Measurements from ENCODE around the gene MOB3A. TPM values are rescaled to one million over a fixed set of nuclear protein-coding genes. Genes with fewer than 3 reads are reported as not detected.
"Not testable (repeated sequence)": the region's sequence is repeated elsewhere in the genome, so short reads cannot be mapped to it uniquely, and the experiment has no call there.

The MOB3A gene
- total RNA-seq, 1 donor = 40.4 TPM

- DNase-seq (ENCODE audit: low read depth) = no peak
- no peak for TF ChIP-seq CTCF (IDR thresholded peaks at IDR 0.05; ENCODE audit: insufficient read depth, low read length)
- no peak overlapping the region for H3K4me3 ChIP-seq (ENCODE audit: low read depth, low read length)
Measured at GRCh38 chr19:2138061-2138728, 42.1 kb upstream of the MOB3A start.

GRCh38 chr19:2136796-2137195 lies 40.7 kb upstream of the MOB3A start:
- TF ChIP-seq CTCF (IDR thresholded peaks at IDR 0.05; ENCODE audit: insufficient read depth, low read length) = no peak
- H3K4me3 ChIP-seq (ENCODE audit: low read depth, low read length) = no peak overlapping the region
- DNase-seq (ENCODE audit: low read depth) = no peak

- no peak for TF ChIP-seq CTCF (IDR thresholded peaks at IDR 0.05; ENCODE audit: insufficient read depth, low read length)
- no peak for DNase-seq (ENCODE audit: low read depth)
- H3K4me3 ChIP-seq (ENCODE audit: low read depth, low read length) = no peak overlapping the region
Measured at GRCh38 chr19:2135474-2136402, 39.6 kb upstream of the MOB3A start.

GRCh38 chr19:2132731-2133490 lies 36.8 kb upstream of the MOB3A start:
- H3K4me3 ChIP-seq (ENCODE audit: low read depth, low read length) = no peak overlapping the region
- TF ChIP-seq CTCF (IDR thresholded peaks at IDR 0.05; ENCODE audit: insufficient read depth, low read length) = no peak
- no peak for DNase-seq (ENCODE audit: low read depth)

- no peak for TF ChIP-seq CTCF (IDR thresholded peaks at IDR 0.05; ENCODE audit: insufficient read depth, low read length)
- no peak for DNase-seq (ENCODE audit: low read depth)
- H3K4me3 ChIP-seq (ENCODE audit: low read depth, low read length) = no peak overlapping the region
Measured at GRCh38 chr19:2132191-2132590, 36.1 kb upstream of the MOB3A start.

- H3K4me3 ChIP-seq (ENCODE audit: low read depth, low read length); DNase-seq (ENCODE audit: low read depth): not testable (repeated sequence)
Measured at GRCh38 chr19:2131012-2131975, 35.2 kb upstream of the MOB3A start.
